ENCODE measurements around the gene ZBTB8OS. TPM values are rescaled to one million over a fixed set of nuclear protein-coding genes. Genes with fewer than 3 reads are reported as not detected.

Gene ZBTB8OS
- total and polyA plus RNA-seq, 2 of the 8 experiments (the other 6 are each of a cell fraction or from before 2014, with no cell fraction given): 68.0 to 74.2 TPM

DNA sequence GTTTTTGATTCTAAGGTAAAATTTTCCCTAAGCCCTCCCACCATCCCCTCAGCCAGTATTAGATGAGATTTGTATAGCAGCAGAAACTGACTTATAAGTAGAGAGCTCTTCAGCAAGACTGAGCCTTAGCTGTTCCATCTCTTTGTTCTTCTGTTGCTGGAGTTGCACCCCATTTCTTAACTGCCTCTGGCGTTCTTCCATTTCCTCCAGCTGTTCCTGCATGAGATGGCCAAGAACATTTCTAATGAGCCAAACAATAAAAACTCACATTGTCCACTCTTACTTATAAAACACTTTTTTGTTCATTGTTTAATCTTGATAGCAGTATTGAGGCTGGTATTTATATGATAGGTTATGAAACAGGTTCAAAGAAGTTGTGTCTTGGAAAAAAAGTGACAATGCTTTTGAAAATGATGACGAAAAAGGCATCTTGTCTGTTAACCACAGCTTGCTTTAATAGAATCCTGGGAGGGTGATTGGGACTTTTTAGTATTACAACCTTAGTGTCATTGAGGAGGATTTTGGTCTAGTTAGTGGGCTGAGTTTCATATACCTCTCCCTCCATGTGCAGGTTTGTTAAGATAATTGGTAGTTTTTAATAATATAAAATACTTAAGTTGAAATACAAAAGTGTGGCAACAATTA, 33.9 kb upstream of the ZBTB8OS start:
- ChIA-PET POLR2A (ENCODE audit: partially characterized antibody) (interaction anchor here (1.0 to 15.0 kb wide), 14 partner anchors 9 to 93 kb away, joined by 3 to 124 read pairs (median 4); partner anchors contain the start of gene RBBP4), CTCF (ENCODE audit: partially characterized antibody) (interaction anchor here (0.6 to 2.2 kb wide), 3 partner anchors 28 to 189 kb away, joined by 3 to 8 read pairs (median 3); no protein-coding TSS in a partner anchor)
- no peak overlapping the region for H2AK5ac ChIP-seq (ENCODE audit: low read depth, low read length)
- peaks cover 0 to 1% of the 10 kb centered on the region in 2 experiments for H4K20me1 ChIP-seq (replicated peaks in 1 of 2; ENCODE audit: control insufficient read depth in 1 of 2, insufficient read depth in 2 of 2, low read length in 2 of 2)
- no peak overlapping the region for H2BK120ac ChIP-seq (replicated peaks; ENCODE audit: low read depth, low read length)
- H2BK20ac ChIP-seq (ENCODE audit: low read length): no peak overlapping the region
- no peaks in the 10 kb centered on the region for H3K9me3 ChIP-seq (ENCODE audit: insufficient read depth in 2 of 2, low read depth in 1 of 2, low read length in 1 of 2)
- WGBS, 2 experiments (ENCODE audit: extremely low coverage in 1 of 2, insufficient coverage in 1 of 2, insufficient read length in 1 of 2, insufficient replicate concordance in 2 of 2, low coverage in 1 of 2, low lambda C conversion rate in 2 of 2, missing lambda C conversion rate in 1 of 2): 85% methylated on average over 2 of the region's 2 CpGs; no CpG with 5 or more reads in 1 of the 2 experiments
- no peak overlapping the region for H3K56ac ChIP-seq (replicated peaks; ENCODE audit: insufficient read length, low read depth, low read length)
- H2AFZ ChIP-seq (ENCODE audit: low read length): no peak overlapping the region
- H3K79me2 ChIP-seq (ENCODE audit: control insufficient read depth in 1 of 2, insufficient read depth in 2 of 2, low read length in 2 of 2): no peaks in the 10 kb centered on the region
- no peaks in the 10 kb centered on the region for H3K79me1 ChIP-seq (ENCODE audit: low read depth, low read length)
- no peak overlapping the region for H3K23ac ChIP-seq (ENCODE audit: insufficient read length)
- H3K27ac ChIP-seq (ENCODE audit: low read depth, low read length): no peak overlapping the region
- no peaks in the 10 kb centered on the region for H3K4me1 ChIP-seq (replicated peaks in 1 of 4; ENCODE audit: control insufficient read depth in 3 of 4, insufficient read depth in 4 of 4, low read length in 3 of 4)
- FAIRE-seq (no peak), DNase-seq (ENCODE audit: low read depth in 1 of 2, low spot score in 2 of 2) (no peak)
- no peak overlapping the region for H3K4me3 ChIP-seq (ENCODE audit: extremely low read depth in 1 of 4, insufficient read depth in 2 of 4, low read depth in 3 of 4, low read length in 4 of 4)
- H2BK12ac ChIP-seq (ENCODE audit: low read depth, low read length): no peak overlapping the region
- no peak overlapping the region for H2BK5ac ChIP-seq (ENCODE audit: low read depth, low read length)
- no peak overlapping the region for H4K91ac ChIP-seq (replicated peaks; ENCODE audit: insufficient read length, low read length)
- no peak overlapping the region for H3K14ac ChIP-seq (ENCODE audit: insufficient read length)
- H3K23me2 ChIP-seq (ENCODE audit: low read depth, low read length): no peaks in the 10 kb centered on the region
- no peak overlapping the region for H3K4me2 ChIP-seq (ENCODE audit: insufficient read depth in 1 of 2, low read depth in 2 of 2, low read length in 2 of 2)
- H4K5ac ChIP-seq (ENCODE audit: insufficient read length, low read depth, low read length): no peak overlapping the region
- H4K8ac ChIP-seq (ENCODE audit: extremely low read depth, insufficient read depth, low read length): no peak overlapping the region
- no peak overlapping the region for H3K9ac ChIP-seq (replicated peaks in 1 of 4; ENCODE audit: extremely low read depth in 1 of 4, low read depth in 3 of 4, low read length in 3 of 4)
- no peak overlapping the region for H2BK15ac ChIP-seq (ENCODE audit: low read length)
- no peak overlapping the region for H3K18ac ChIP-seq (ENCODE audit: extremely low read depth, low read length)
- H3K4ac ChIP-seq (replicated peaks; ENCODE audit: insufficient read length, low read depth, low read length): no peak overlapping the region
- H3K36me3 ChIP-seq (ENCODE audit: control insufficient read depth in 2 of 4, insufficient read depth in 4 of 4, low read length in 3 of 4): peaks cover 16 to 71% (median 42%) of the 10 kb centered on the region in 4 experiments
- H3K27me3 ChIP-seq (replicated peaks in 1 of 4; ENCODE audit: control insufficient read depth in 3 of 4, extremely low read depth in 1 of 4, insufficient read depth in 3 of 4, low read length in 3 of 4): no peaks in the 10 kb centered on the region
- TF ChIP-seq CHD2 (IDR thresholded peaks at IDR 0.05; ENCODE audit: low read length): no peak
- TF ChIP-seq CTBP2 (IDR thresholded peaks at IDR 0.05; ENCODE audit: borderline replicate concordance, insufficient read depth, insufficient read length, low read length): no peak
- TF ChIP-seq TAF1 (IDR thresholded peaks at IDR 0.05; ENCODE audit: low read depth, low read length): no peak
- TF ChIP-seq, protein P1, sequence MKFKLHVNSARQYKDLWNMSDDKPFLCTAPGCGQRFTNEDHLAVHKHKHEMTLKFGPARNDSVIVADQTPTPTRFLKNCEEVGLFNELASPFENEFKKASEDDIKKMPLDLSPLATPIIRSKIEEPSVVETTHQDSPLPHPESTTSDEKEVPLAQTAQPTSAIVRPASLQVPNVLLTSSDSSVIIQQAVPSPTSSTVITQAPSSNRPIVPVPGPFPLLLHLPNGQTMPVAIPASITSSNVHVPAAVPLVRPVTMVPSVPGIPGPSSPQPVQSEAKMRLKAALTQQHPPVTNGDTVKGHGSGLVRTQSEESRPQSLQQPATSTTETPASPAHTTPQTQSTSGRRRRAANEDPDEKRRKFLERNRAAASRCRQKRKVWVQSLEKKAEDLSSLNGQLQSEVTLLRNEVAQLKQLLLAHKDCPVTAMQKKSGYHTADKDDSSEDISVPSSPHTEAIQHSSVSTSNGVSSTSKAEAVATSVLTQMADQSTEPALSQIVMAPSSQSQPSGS (IDR thresholded peaks at IDR 0.05; ENCODE audit: low read length): no peak
- TF ChIP-seq CBX8 (IDR thresholded peaks at IDR 0.05; ENCODE audit: borderline replicate concordance, low read depth, low read length): no peak
- TF ChIP-seq, protein P2, sequence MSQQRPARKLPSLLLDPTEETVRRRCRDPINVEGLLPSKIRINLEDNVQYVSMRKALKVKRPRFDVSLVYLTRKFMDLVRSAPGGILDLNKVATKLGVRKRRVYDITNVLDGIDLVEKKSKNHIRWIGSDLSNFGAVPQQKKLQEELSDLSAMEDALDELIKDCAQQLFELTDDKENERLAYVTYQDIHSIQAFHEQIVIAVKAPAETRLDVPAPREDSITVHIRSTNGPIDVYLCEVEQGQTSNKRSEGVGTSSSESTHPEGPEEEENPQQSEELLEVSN (IDR thresholded peaks at IDR 0.05): no peak
- no peak for TF ChIP-seq EGR1 (IDR thresholded peaks at IDR 0.05; ENCODE audit: borderline replicate concordance, low read depth, low read length)
- no peak for TF ChIP-seq SAP30 (IDR thresholded peaks at IDR 0.05; ENCODE audit: insufficient read depth, insufficient replicate concordance, low read length)
- no peak for TF ChIP-seq SIN3A (conservative IDR thresholded peaks at IDR 0.05 in 1 of 2, IDR thresholded peaks at IDR 0.05 in 1 of 2; ENCODE audit: low read depth in 1 of 2, low read length in 2 of 2)
- no peak for TF ChIP-seq BCL11A (IDR thresholded peaks at IDR 0.05; ENCODE audit: low read depth in 2 of 2, low read length in 2 of 2)

Measured in H1 (cell line).